HCT116 (cell line): ENCODE data around the gene DNAJB1. TPM values are rescaled to one million over a fixed set of nuclear protein-coding genes. Genes with fewer than 3 reads are reported as not detected.

Experiments
- ATAC-seq: fragments of 200-7000 bp; cut with Tn5 transposase; 2 replicates; pipeline ENCODE4 v1.9.1; 2020; ENCODE audit warnings: mild to moderate bottlenecking, moderate library complexity
- Bru-seq: library from RNA; stranded (reverse); fragments of 400-500 nt; gene quantifications from one replicate; lab custom pipeline; 2021; lab: Mats Ljungman, UMichigan
- BruChase-seq, 2 experiments: library from RNA; stranded (reverse); fragments of 400-500 nt; gene quantifications; one replicate each; lab custom pipeline; 2021; lab: Mats Ljungman, UMichigan
- BruUV-seq: library from RNA; stranded (reverse); fragments of 400-500 nt; replicated peaks from 2 replicates; lab custom pipeline; 2021; lab: Mats Ljungman, UMichigan
- CTCF ChIA-PET: fragments of 300-600 bp; sonication (Branson Sonifier 250); formaldehyde crosslinking; loops from one replicate; lab custom pipeline; 2021; ENCODE audit warnings: antibody characterized with exemption; lab: Charles Lee
- POLR2A ChIA-PET: fragments of 300-600, 350-600 bp; sonication (Branson Sonifier 250); formaldehyde crosslinking; loops from one replicate; lab custom pipeline; 2021; ENCODE audit warnings: antibody characterized with exemption; lab: Charles Lee
- RAD21 ChIA-PET, 2 experiments: fragments of 300-600 bp; sonication (Branson Sonifier 250); formaldehyde crosslinking; loops; one replicate each; lab custom pipeline; 2023; ENCODE audit warnings: low total read pairs in 2 of 2; ENCODE audit not compliant: uncharacterized antibody in 2 of 2, unreplicated experiment in 2 of 2, low non-redundant PET in 1 of 2; lab: Charles Lee
- DNase-seq: peaks from one replicate; pipeline ENCODE4 v3.0.0-alpha.2; 2010; ENCODE audit warnings: low read depth, low spot score
- H2AFZ ChIP-seq: fragments of 200-600 bp; shearing (Covaris generic), sonication (generic); 2 replicates; pipeline ENCODE4 v1.6.1; 2017; ENCODE audit warnings: low read depth, mixed run types, mixed read lengths, antibody characterized with exemption, low read length; ENCODE audit not compliant: poor library complexity, severe bottlenecking
- H3K27ac ChIP-seq: 2 replicates; pipeline ENCODE4 v1.5.1; 2012; ENCODE audit warnings: low read depth, low read length
- H3K27me3 ChIP-seq: fragments of 200-600 bp; sonication (generic); 2 replicates; pipeline ENCODE4 v1.6.1; 2016; ENCODE audit warnings: mixed run types, low read length, mixed read lengths; ENCODE audit not compliant: insufficient read depth
- H3K36me3 ChIP-seq, 2 experiments: fragments of 200-500 bp in 1 of 2; fragments of 200-600 bp in 1 of 2; sonication (Bioruptor generic) in 1 of 2; sonication (generic) in 1 of 2; 2 replicates each; pipeline versions ENCODE4 v1.5.1 to v1.6.1; 2014 to 2016; ENCODE audit warnings: low read length in 2 of 2, inconsistent platforms in 1 of 2, mixed read lengths in 1 of 2, mixed run types in 1 of 2; ENCODE audit not compliant: insufficient read depth in 2 of 2, control insufficient read depth in 1 of 2
- H3K4me1 ChIP-seq, 2 experiments: fragments of 200-600 bp in 1 of 2; sonication (generic) in 1 of 2; 2 replicates each; pipeline versions ENCODE4 v1.5.1 to v1.6.1; 2012 to 2017; ENCODE audit warnings: low read length in 2 of 2, inconsistent platforms in 1 of 2, mild to moderate bottlenecking in 1 of 2, mixed read lengths in 1 of 2, mixed run types in 1 of 2, moderate library complexity in 1 of 2; ENCODE audit not compliant: insufficient read depth in 2 of 2, control insufficient read depth in 1 of 2
- H3K4me2 ChIP-seq: fragments of 200-600 bp; sonication (generic); 2 replicates; pipeline ENCODE4 v1.6.1; 2017; ENCODE audit warnings: mixed run types, low read length, mixed read lengths
- H3K4me3 ChIP-seq, 2 experiments: fragments of 200-600 bp in 1 of 2; sonication (generic) in 1 of 2; replicated peaks in 1 of 2; 2 replicates each; pipeline ENCODE4 v1.5.1; 2011 to 2016; ENCODE audit warnings: low read length in 2 of 2, control low read depth in 1 of 2, low read depth in 1 of 2, mild to moderate bottlenecking in 1 of 2, mixed read lengths in 1 of 2, mixed run types in 1 of 2
- H3K79me2 ChIP-seq: fragments of 200-600 bp; sonication (generic); 2 replicates; pipeline ENCODE4 v1.6.1; 2017; ENCODE audit warnings: mild to moderate bottlenecking, mixed run types, low read length, moderate library complexity, mixed read lengths; ENCODE audit not compliant: insufficient read depth
- H3K9ac ChIP-seq: fragments of 200-600 bp; sonication (generic); 2 replicates; pipeline ENCODE4 v1.6.1; 2016; ENCODE audit warnings: low read length, mixed read lengths
- H3K9me2 ChIP-seq: fragments of 200-600 bp; sonication (generic), shearing (Covaris generic); 2 replicates; pipeline ENCODE4 v1.6.1; 2017; ENCODE audit warnings: mixed run types, mild to moderate bottlenecking, moderate library complexity; ENCODE audit not compliant: insufficient read depth
- H3K9me3 ChIP-seq, 2 experiments: fragments of 200-500 bp in 1 of 2; fragments of 200-600 bp in 1 of 2; sonication (Bioruptor generic) in 1 of 2; sonication (generic) in 1 of 2; 2 replicates each; pipeline ENCODE4 v1.6.1; 2014 to 2017; ENCODE audit warnings: low read length in 2 of 2, mixed read lengths in 2 of 2, inconsistent platforms in 1 of 2, low read depth in 1 of 2, mild to moderate bottlenecking in 1 of 2, mixed run types in 1 of 2, moderate library complexity in 1 of 2; ENCODE audit not compliant: control insufficient read depth in 1 of 2, insufficient read depth in 1 of 2
- H4K20me1 ChIP-seq: fragments of 200-600 bp; sonication (generic), shearing (Covaris generic); 2 replicates; pipeline ENCODE4 v1.6.1; 2017; ENCODE audit warnings: mixed run types, mild to moderate bottlenecking, moderate library complexity; ENCODE audit not compliant: insufficient read depth
- CBX3 ChIP-seq: IDR thresholded peaks from 2 replicates; pipeline ENCODE4 v1.6.1; 2012; ENCODE audit warnings: low read depth
- EGR1 ChIP-seq: IDR thresholded peaks from 2 replicates; pipeline ENCODE4 v1.6.1; 2012; ENCODE audit warnings: low read depth
- ELF1 ChIP-seq: IDR thresholded peaks from 2 replicates; pipeline ENCODE4 v1.6.1; 2012; ENCODE audit warnings: low read depth, borderline replicate concordance
- FOSL1 ChIP-seq: IDR thresholded peaks from 2 replicates; pipeline ENCODE4 v1.6.1; 2012; ENCODE audit warnings: low read depth
- JUND ChIP-seq: IDR thresholded peaks from 2 replicates; pipeline ENCODE4 v1.6.1; 2012
- POLR2A ChIP-seq: IDR thresholded peaks from 2 replicates; pipeline ENCODE4 v1.7.0; 2011; ENCODE audit warnings: borderline replicate concordance; ENCODE audit not compliant: insufficient read depth, insufficient read length; ENCODE audit errors: extremely low read depth
- POLR2AphosphoS5 ChIP-seq: IDR thresholded peaks from 2 replicates; pipeline ENCODE4 v1.6.1; 2011; ENCODE audit warnings: mild to moderate bottlenecking, low read depth, low read length, moderate library complexity
- RAD21 ChIP-seq: IDR thresholded peaks from 2 replicates; pipeline ENCODE4 v1.6.1; 2012; ENCODE audit warnings: low read depth, mild to moderate bottlenecking
- REST ChIP-seq: IDR thresholded peaks from 2 replicates; pipeline ENCODE4 v1.6.1; 2012; ENCODE audit warnings: low read depth
- SIN3A ChIP-seq: IDR thresholded peaks from 2 replicates; pipeline ENCODE4 v1.6.1; 2012; ENCODE audit warnings: low read depth
- SP1 ChIP-seq: IDR thresholded peaks from 2 replicates; pipeline ENCODE4 v1.6.1; 2012; ENCODE audit warnings: low read depth
- TCF7L2 ChIP-seq: IDR thresholded peaks from 2 replicates; pipeline ENCODE4 v1.7.0; 2011; ENCODE audit warnings: borderline replicate concordance, inconsistent platforms; ENCODE audit not compliant: insufficient read depth, insufficient read length; ENCODE audit errors: extremely low read depth
- YY1 ChIP-seq: IDR thresholded peaks from 2 replicates; pipeline ENCODE4 v1.6.1; 2011; ENCODE audit warnings: low read length, low read depth, moderate library complexity, mild to moderate bottlenecking; ENCODE audit not compliant: insufficient replicate concordance; ENCODE audit errors: extremely low read depth
- ZFX ChIP-seq: fragments of 450-650 bp; IDR thresholded peaks from 2 replicates; pipeline ENCODE4 v1.6.1; 2017
- intact Hi-C: fragments of 100-400 bp; cut with micrococcal nuclease; formaldehyde crosslinking; loops from 2 replicates; pipeline ENCODE4 v1.10.0; 2022
- long read RNA-seq: library from polyadenylated mRNA; unstranded; transcript quantifications from one replicate; pipeline ENCODE4 v2.0.0, GENCODE V29; 2021; ENCODE audit not compliant: unreplicated experiment
- polyA plus RNA-seq: library from polyadenylated mRNA; unstranded; fragments of >200 nt; gene quantifications from 2 replicates; pipeline ENCODE4 v1.2.1, GENCODE V29; 2012; ENCODE audit warnings: missing spikeins
- total RNA-seq: library from RNA; stranded (reverse); gene quantifications from one replicate; pipeline ENCODE4 v1.2.1, GENCODE V29; 2021; ENCODE audit not compliant: unreplicated experiment

The DNAJB1 gene
- total RNA-seq = 175 TPM
- polyA plus RNA-seq = 129 and 139 TPM in 2 replicates
- percentile 88 among the genes with signal in this experiment for Bru-seq, nascent RNA
- percentile 75 among the genes with signal in this experiment for BruChase-seq, experiment 1, labeled RNA remaining after a 6-hour chase
- percentile 96 among the genes with signal in this experiment for BruChase-seq, experiment 2, labeled RNA remaining after a 2-hour chase
- long read RNA-seq, transcript DNAJB1-201 (3 exons, 2,264 nt) = major isoform, 576 of 653 reads
- long read RNA-seq, partial matches to known transcripts = 21 of 653 reads
- long read RNA-seq, other reads (novel, unspliced or antisense) = 56 of 653 reads

DNA sequence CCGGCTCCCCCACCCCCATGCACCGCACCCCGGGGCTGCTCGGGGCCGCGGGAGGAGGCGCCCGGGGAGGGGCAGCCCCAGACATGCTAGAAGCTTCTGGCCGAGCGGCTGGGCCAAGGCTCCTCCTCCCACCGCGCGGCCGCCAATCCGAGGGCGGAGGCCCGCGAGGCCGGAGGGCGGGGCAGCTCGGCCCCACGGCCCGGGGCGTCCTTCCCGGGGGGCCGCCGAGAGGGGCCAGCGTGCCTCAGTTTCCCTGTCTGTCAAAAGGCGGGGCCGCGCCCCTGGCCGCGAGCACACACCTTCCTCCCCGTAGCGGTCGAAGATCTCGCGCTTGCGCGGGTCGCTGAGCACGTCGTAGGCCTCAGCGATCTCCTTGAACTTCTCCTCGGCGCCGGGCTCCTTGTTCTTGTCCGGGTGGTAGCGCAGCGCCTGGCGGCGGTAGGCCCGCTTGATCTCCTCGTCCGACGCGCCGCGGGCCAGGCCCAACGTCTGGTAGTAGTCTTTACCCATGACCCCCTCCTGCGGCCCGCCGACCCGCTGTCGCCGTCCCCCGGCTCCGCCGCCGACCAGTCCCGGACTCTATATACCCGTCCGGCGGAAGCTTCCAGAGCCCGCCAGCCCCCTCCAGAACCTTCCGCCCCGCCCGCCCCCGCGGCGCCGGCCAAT, at the start of gene DNAJB1:
Gene DNAJB1, minus strand, starts transcription at position 558 of the 666 bp plus-strand sequence. Its CDS starts 48 bp downstream, at position 510.
- intact Hi-C loops = no loop called here
- Histone ChIP-seq H3K4me1 (peaks cover 48 to 83% of the 10 kb centered on the region in 2 experiments), H3K4me3 (peak within 1 kb of the TSS; percentile 90 to 96), H4K20me1 (peaks cover 38% of the 10 kb centered on the region; the same call in 1 of the 2 replicates), H2AFZ (no peak within 1 kb of the TSS), H3K4me2 (peak within 1 kb of the TSS; percentile 95), H3K79me2 (peaks cover 44% of the 10 kb centered on the region), H3K27me3 (no peaks in the 10 kb centered on the region), H3K36me3 (peaks cover 7 to 30% of the 10 kb centered on the region in 2 experiments; a peak in 3 of 4 replicates), H3K27ac (peak within 1 kb of the TSS; percentile 97), H3K9me2 (no peaks in the 10 kb centered on the region), H3K9me3 (no peaks in the 10 kb centered on the region), H3K9ac (peak within 1 kb of the TSS; percentile 99)
- CTCF ChIA-PET = interaction anchor here (0.7 to 1.9 kb wide), 3 partner anchors 11 to 40 kb away, joined by 3 to 4 read pairs (median 4); no protein-coding TSS in a partner anchor
- BruUV-seq = no TSS peak
- ATAC-seq (peak; percentile 72), DNase-seq (no peak)
- peak; percentile 95 for TF ChIP-seq POLR2AphosphoS5
- peak; percentile 44 for TF ChIP-seq TCF7L2
- TF ChIP-seq FOSL1 = no peak
- TF ChIP-seq JUND = no peak; the same call in 1 of the 2 replicates
- TF ChIP-seq POLR2A = peak; percentile 89
- peak; percentile 95 for TF ChIP-seq SIN3A
- TF ChIP-seq RAD21 = peak; percentile 18; the same call in 1 of the 2 replicates
- TF ChIP-seq EGR1 = no peak
- no peak for TF ChIP-seq REST
- TF ChIP-seq CBX3 = no peak
- TF ChIP-seq ELF1 = no peak
- TF ChIP-seq ZFX = peak; percentile 98
- peak; percentile 43 for TF ChIP-seq YY1
- TF ChIP-seq SP1 = no peak; the same call in 1 of the 2 replicates
- RAD21 ChIA-PET = interaction anchor here in 1 of 2 experiments (1.7 kb wide), 1 partner anchor 54 kb away, joined by 4 read pairs; the partner anchor contains the start of gene NDUFB7
- POLR2A ChIA-PET = interaction anchor here (0.6 to 4.7 kb wide), 23 partner anchors 8 to 1123 kb away, joined by 3 to 112 read pairs (median 4); partner anchors contain the start of genes ASF1B, GIPC1, NDUFB7 and TECR
